Suprapubic skin (tissue), 4 donors: Measurements from ENCODE around the gene FAR2.
"Not testable (repeated sequence)": the region's sequence is repeated elsewhere in the genome, so short reads cannot be mapped to it uniquely, and the experiment has no call there.

Experiments used
- EP300 ChIP-seq: sonication (generic); formaldehyde crosslinking; IDR thresholded peaks from one replicate; pipeline ENCODE4 v1.6.1; 2017; ENCODE audit warnings: antibody characterized with exemption
- POLR2A ChIP-seq, 2 donors: fragments of 450-650 bp; IDR thresholded peaks; one replicate each; pipeline ENCODE4 v1.6.1; 2017; ENCODE audit warnings: antibody characterized with exemption in 2 of 2, mild to moderate bottlenecking in 2 of 2, moderate library complexity in 2 of 2
- POLR2AphosphoS5 ChIP-seq, 3 donors: sonication (generic); formaldehyde crosslinking; IDR thresholded peaks; one replicate each; pipeline ENCODE4 v1.6.1; 2017; ENCODE audit warnings: antibody characterized with exemption in 3 of 3
- TF ChIP-seq, protein P1 (sequence below), 2 donors: fragments of 200-600 bp in 1 of 2; fragments of 450-650 bp in 1 of 2; sonication (generic) in 1 of 2; IDR thresholded peaks; one replicate each; pipeline ENCODE4 v1.5.1; 2016 to 2019; ENCODE audit warnings: antibody characterized with exemption in 2 of 2, mild to moderate bottlenecking in 1 of 2, moderate library complexity in 1 of 2

DNA sequence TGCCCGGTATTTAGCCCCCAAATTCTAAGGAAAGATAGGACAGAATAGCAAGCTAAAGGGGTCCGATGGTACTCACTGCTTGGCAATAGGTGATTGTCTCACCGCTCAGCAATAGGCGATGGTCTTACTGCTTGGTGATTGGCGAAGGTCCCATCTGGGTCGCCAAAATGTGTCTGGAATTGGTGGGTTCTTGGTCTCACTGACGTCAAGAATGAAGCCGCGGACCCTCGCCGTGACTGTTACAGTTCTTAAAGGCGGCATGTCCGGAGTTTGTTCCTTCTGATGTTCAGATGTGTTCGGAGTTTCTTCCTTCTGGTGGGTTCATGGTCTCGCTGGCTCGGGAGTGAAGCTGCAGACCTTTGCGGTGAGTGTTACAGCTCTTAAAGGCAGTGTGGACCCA is 236.1 kb downstream of the FAR2 start:
- TF ChIP-seq, protein P1, sequence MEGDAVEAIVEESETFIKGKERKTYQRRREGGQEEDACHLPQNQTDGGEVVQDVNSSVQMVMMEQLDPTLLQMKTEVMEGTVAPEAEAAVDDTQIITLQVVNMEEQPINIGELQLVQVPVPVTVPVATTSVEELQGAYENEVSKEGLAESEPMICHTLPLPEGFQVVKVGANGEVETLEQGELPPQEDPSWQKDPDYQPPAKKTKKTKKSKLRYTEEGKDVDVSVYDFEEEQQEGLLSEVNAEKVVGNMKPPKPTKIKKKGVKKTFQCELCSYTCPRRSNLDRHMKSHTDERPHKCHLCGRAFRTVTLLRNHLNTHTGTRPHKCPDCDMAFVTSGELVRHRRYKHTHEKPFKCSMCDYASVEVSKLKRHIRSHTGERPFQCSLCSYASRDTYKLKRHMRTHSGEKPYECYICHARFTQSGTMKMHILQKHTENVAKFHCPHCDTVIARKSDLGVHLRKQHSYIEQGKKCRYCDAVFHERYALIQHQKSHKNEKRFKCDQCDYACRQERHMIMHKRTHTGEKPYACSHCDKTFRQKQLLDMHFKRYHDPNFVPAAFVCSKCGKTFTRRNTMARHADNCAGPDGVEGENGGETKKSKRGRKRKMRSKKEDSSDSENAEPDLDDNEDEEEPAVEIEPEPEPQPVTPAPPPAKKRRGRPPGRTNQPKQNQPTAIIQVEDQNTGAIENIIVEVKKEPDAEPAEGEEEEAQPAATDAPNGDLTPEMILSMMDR (IDR thresholded peaks at IDR 0.05), result not testable (repeated sequence)
- TF ChIP-seq POLR2AphosphoS5 (IDR thresholded peaks at IDR 0.05); EP300; POLR2A (IDR thresholded peaks at IDR 0.05): not testable (repeated sequence)
